GM12872 (cell line): ENCODE results near the gene MMAB.

Source experiments
- TF ChIP-seq, protein P1 (sequence below): IDR thresholded peaks from 3 replicates; pipeline ENCODE4 v1.5.1; 2011; ENCODE audit warnings: low read depth, mild to moderate bottlenecking, low read length, moderate library complexity; ENCODE audit not compliant: insufficient read depth

The MMAB gene

DNA sequence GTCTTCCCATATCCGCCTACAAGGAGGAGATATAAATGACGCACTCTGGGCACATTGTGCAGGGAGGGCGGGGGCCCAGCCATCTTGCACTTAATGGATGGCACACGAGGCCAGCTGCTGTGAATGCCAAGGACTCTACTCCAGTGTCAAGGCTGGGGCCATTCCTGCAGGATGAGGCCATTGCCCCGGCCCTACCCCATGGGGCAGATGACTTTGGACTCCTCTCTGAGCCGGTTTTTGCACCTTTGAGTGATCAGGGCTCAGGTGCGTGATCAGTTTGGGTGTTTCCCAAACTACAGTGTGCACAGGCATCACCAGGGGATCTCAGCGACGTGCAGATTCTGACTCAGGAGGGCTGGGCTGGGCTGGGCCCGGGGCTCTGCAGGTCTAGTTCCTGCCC is 16.1 kb downstream of the MMAB start:
- TF ChIP-seq, protein P1, sequence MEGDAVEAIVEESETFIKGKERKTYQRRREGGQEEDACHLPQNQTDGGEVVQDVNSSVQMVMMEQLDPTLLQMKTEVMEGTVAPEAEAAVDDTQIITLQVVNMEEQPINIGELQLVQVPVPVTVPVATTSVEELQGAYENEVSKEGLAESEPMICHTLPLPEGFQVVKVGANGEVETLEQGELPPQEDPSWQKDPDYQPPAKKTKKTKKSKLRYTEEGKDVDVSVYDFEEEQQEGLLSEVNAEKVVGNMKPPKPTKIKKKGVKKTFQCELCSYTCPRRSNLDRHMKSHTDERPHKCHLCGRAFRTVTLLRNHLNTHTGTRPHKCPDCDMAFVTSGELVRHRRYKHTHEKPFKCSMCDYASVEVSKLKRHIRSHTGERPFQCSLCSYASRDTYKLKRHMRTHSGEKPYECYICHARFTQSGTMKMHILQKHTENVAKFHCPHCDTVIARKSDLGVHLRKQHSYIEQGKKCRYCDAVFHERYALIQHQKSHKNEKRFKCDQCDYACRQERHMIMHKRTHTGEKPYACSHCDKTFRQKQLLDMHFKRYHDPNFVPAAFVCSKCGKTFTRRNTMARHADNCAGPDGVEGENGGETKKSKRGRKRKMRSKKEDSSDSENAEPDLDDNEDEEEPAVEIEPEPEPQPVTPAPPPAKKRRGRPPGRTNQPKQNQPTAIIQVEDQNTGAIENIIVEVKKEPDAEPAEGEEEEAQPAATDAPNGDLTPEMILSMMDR = no peak

DNA sequence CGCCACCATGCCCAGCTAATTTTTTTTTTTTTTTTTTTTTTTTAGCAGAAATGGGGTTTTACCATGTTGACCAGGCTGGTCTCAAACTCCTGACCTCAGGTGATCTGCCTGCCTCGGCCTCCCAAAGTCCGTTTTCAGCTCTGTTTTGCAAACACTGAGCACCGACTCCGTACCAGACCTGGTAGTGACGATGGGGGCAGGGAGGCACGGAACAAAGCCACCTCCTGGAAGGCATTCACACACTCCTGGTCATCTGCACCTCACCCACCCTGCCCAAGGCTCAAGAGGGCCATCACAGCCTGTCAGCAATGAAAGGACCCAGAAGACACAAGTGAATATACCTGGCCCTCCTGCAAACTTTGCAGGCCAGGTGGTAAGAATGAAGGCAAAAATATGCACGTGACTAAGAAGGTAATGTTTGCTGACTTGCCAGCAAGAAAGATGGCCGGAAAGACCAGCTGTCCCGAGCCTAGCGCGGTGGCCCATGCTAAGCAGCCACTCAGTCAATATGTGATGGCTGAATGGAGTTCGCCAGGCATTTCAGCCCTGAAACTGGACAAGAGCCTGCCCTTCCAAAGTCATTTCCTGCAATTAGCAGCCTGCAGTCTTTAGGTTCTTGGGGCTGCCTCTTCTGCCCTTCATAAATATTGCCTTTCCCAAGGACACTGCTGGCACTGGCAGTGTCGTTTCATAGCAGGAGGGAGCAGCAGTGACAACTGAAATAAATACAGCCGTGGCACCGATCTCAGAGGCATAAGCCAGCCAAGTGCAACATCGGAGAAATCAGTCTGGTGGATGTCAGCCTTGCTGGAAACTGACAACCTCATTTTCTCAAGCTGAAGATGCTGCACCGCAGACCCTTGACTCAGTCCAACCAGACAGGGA is 17.6 kb downstream of the MMAB start:
- TF ChIP-seq, protein P1 = no peak

DNA sequence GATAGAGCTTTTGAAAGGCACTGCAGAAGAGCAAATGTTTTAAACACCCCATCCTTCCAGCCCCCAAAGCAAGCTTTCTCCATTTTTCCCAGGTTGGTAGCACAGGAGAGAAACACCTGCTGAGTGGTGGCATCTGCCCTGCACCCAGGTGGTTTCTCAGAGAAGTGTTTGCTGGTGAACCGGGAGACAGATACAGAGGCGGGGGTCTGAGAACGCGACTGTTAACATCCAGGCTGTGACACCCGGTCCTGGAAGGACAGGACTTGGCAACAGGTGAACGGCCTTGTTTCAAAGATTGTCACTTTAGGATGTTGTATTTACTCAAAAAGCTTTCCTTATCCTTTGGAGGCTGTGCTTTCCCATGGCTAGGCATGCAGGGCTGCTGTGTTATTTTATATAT is 18.5 kb downstream of the MMAB start:
- TF ChIP-seq, protein P1 = no peak

DNA sequence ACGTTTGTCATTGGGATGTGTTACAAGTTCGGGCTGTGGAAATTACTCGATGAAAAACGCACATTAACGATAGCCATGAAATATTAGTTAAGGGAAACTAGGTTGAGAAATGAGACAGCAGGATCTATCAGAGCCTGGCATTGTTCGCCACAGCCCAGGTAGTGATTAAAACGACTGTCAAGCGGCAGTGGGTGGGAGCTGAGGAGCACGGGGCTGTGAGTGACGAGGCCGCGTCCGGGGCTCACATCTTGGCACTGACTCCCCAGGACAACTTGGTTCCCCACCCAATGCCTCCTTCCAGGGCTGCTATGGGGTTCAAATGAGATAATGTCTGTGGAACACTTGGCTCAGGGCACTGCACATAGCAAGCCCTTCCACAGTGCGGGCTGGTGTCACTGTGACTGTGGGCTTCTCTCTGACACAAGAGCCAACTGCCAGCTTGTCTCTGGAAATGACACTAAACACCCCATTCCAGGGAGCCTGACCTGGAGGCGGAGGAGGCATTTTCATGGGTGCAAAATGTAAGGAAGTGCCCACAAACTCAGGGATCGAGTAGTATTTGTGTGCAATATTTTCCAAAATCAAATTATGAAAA is 19.3 kb downstream of the MMAB start:
- TF ChIP-seq, protein P1 = no peak

DNA sequence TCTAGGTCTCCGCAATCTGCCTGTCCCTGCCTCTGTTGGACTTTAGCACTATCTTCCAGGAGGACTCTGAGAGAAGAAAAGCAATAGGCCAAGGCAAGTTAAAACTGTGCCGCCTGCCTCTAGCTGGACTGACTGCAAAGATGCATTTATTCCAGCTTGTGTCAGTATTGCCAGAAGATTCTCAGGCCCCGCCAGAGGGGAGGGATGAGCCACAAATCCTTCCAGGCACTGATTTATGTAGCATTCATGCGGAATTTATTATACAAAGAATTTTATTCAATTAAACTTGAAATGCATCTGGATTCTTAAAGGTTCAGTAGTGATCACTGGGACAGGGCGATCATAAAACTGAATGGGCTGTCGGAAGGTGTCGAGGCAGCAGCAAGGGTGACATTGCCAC is 19.8 kb downstream of the MMAB start:
- TF ChIP-seq, protein P1 = no peak

DNA sequence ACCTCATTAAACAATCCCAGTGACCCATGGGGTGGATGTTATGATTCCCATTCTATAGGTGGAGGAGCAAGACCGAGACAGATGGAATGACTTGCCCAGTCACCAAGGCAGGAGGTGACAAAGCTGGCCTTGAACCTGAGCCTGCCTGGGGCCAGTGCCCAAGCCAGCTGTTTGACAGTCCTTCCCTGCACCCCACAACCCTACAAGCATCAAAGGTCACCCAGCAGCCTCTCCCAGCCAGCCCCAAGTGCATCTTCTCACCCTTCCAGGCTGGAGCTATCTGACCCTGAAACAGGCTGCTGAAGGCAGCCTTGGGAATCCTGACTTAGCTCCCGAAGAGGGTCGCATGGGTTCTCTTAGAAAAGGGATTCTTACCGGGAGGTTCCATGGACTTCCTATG is 20.3 kb downstream of the MMAB start:
- TF ChIP-seq, protein P1 = no peak

DNA sequence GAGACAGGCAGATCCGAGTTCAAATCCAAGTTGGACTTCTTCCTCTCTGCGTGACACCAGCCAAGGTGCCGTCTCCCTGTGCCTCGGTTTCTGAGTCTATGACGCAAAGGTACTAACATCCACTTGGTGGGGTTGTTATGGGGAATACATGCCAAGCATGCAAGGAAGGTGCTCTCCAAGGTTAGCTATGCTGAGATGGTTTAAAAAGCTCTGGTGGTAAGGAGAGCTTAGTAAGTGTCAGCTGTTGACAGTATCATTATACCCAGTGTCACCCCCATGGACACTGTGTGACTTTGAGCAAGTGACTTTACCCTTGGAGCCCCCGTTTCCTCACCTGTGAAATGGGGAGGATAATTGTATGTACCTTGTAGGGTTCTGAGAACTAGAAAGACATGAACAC is 22.2 kb downstream of the MMAB start:
- TF ChIP-seq, protein P1 = no peak
